HG03095 (cell line): ENCODE measurements around the gene UVSSA.
"Not testable (repeated sequence)": the region's sequence is repeated elsewhere in the genome, so short reads cannot be mapped to it uniquely, and the experiment has no call there.

Experiments
- ATAC-seq: cut with Tn5 transposase; IDR thresholded peaks from one replicate; pipeline ENCODE4 v1.9.1; 2021; ENCODE audit warnings: moderate library complexity; ENCODE audit not compliant: unreplicated experiment

Gene UVSSA

GRCh38 chr4:1360423-1361283 is 13.6 kb downstream of the UVSSA start:
- ATAC-seq: no peak

- no peak for ATAC-seq
Measured at GRCh38 chr4:1361431-1361830, 14.4 kb downstream of the UVSSA start.

GRCh38 chr4:1362046-1362445 is 15.0 kb downstream of the UVSSA start:
- ATAC-seq: no peak

- no peak for ATAC-seq
Measured at GRCh38 chr4:1362521-1362920, 15.5 kb downstream of the UVSSA start.

GRCh38 chr4:1363513-1363912 is 16.5 kb downstream of the UVSSA start:
- no peak for ATAC-seq

GRCh38 chr4:1364217-1364616 is 17.2 kb downstream of the UVSSA start:
- no peak for ATAC-seq

GRCh38 chr4:1364748-1365147 is 17.7 kb downstream of the UVSSA start:
- ATAC-seq: no peak

GRCh38 chr4:1365271-1366178 is 18.5 kb downstream of the UVSSA start:
- ATAC-seq: no peak

GRCh38 chr4:1366371-1367229 is 19.6 kb downstream of the UVSSA start:
- ATAC-seq: no peak

GRCh38 chr4:1367230-1367935 is 20.4 kb downstream of the UVSSA start:
- ATAC-seq: no peak

GRCh38 chr4:1367936-1368289 is 20.9 kb downstream of the UVSSA start:
- no peak for ATAC-seq

GRCh38 chr4:1368421-1369090 is 21.5 kb downstream of the UVSSA start:
- no peak for ATAC-seq

- no peak for ATAC-seq
Measured at GRCh38 chr4:1369091-1369450, 22.1 kb downstream of the UVSSA start.

- no peak for ATAC-seq
Measured at GRCh38 chr4:1369479-1370079, 22.6 kb downstream of the UVSSA start.

- no peak for ATAC-seq
Measured at GRCh38 chr4:1370321-1371124, 23.5 kb downstream of the UVSSA start.

- no peak for ATAC-seq
Measured at GRCh38 chr4:1371176-1372165, 24.5 kb downstream of the UVSSA start.

GRCh38 chr4:1372576-1372975 is 25.6 kb downstream of the UVSSA start:
- ATAC-seq: not testable (repeated sequence)
